GM12872 (cell line): ENCODE data around the gene NAV2.

Experiments
- CTCF ChIP-seq: IDR thresholded peaks from 3 replicates; pipeline ENCODE4 v1.5.1; 2011; ENCODE audit warnings: low read depth, mild to moderate bottlenecking, low read length, moderate library complexity; ENCODE audit not compliant: insufficient read depth

NAV2 gene

GRCh38 chr11:19962801-19963175 lies 250.2 kb downstream of the NAV2 start:
- no peak for TF ChIP-seq CTCF

- TF ChIP-seq CTCF, result no peak
Observed at GRCh38 chr11:19963697-19964387, 251.2 kb downstream of the NAV2 start.

GRCh38 chr11:19966441-19966840 lies 253.8 kb downstream of the NAV2 start:
- TF ChIP-seq CTCF, result no peak

GRCh38 chr11:19966927-19967326 lies 254.3 kb downstream of the NAV2 start:
- TF ChIP-seq CTCF, result no peak

GRCh38 chr11:19967787-19968186 lies 255.2 kb downstream of the NAV2 start:
- no peak for TF ChIP-seq CTCF

GRCh38 chr11:19968860-19969259 lies 256.2 kb downstream of the NAV2 start:
- TF ChIP-seq CTCF, result no peak

- TF ChIP-seq CTCF, result no peak
Observed at GRCh38 chr11:19970944-19971343, 258.3 kb downstream of the NAV2 start.
